Vagina (tissue), 2 donors: ENCODE data around the gene TNPO3.

ENCODE experiments used
- CTCF ChIP-seq, 3 experiments: fragments of 450-650 bp in 2 of 3; fragments of 200-600 bp in 1 of 3; sonication (generic) in 1 of 3; IDR thresholded peaks; one replicate each; pipeline ENCODE4 v1.5.1; 2017 to 2019; ENCODE audit warnings: antibody characterized with exemption in 3 of 3, mild to moderate bottlenecking in 2 of 3, moderate library complexity in 2 of 3
- POLR2A ChIP-seq, 2 donors: fragments of 450-650 bp; IDR thresholded peaks; one replicate each; pipeline ENCODE4 v1.6.1; 2017; ENCODE audit warnings: antibody characterized with exemption in 2 of 2, mild to moderate bottlenecking in 2 of 2, moderate library complexity in 2 of 2

- TF ChIP-seq CTCF (IDR thresholded peaks at IDR 0.05) (no peak), POLR2A (IDR thresholded peaks at IDR 0.05) (no peak)
Observed at GRCh38 chr7:128906766-128907559, 147.9 kb downstream of the TNPO3 start.
